ENCODE data around the gene NKD1.

DNA sequence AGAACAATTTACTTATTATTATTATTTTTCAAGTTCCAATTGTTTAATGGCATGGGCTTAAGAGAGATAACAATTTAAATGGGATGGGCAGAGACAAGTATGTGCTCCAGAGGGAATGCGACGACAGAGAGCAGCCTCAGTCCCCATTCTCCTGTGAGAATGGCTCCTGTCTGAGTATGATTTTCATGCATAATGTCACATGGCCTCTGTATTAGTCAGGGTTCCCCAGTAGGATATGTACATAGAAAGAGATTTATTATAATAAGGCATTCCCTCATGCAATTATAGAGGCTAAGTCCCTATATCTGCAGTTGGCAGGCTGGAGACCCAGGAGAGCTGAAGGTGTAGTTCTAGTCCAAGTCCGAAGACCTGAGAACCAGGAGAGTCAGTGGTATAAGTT lies 22.9 kb upstream of the NKD1 start:
- TF ChIP-seq, protein P1, sequence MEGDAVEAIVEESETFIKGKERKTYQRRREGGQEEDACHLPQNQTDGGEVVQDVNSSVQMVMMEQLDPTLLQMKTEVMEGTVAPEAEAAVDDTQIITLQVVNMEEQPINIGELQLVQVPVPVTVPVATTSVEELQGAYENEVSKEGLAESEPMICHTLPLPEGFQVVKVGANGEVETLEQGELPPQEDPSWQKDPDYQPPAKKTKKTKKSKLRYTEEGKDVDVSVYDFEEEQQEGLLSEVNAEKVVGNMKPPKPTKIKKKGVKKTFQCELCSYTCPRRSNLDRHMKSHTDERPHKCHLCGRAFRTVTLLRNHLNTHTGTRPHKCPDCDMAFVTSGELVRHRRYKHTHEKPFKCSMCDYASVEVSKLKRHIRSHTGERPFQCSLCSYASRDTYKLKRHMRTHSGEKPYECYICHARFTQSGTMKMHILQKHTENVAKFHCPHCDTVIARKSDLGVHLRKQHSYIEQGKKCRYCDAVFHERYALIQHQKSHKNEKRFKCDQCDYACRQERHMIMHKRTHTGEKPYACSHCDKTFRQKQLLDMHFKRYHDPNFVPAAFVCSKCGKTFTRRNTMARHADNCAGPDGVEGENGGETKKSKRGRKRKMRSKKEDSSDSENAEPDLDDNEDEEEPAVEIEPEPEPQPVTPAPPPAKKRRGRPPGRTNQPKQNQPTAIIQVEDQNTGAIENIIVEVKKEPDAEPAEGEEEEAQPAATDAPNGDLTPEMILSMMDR (conservative IDR thresholded peaks at IDR 0.05; ENCODE audit: low read length), result no peak
- no peak for TF ChIP-seq EZH2phosphoT487 (IDR thresholded peaks at IDR 0.05; ENCODE audit: borderline replicate concordance, low read depth, low read length)
